ENCODE measurements around the gene CD82.

The CD82 gene

GRCh38 chr11:44518968-44519550 lies 46.4 kb upstream of the CD82 start:
- no peak for ATAC-seq
- TF ChIP-seq CREB5 (CRISPR knock-in tag; IDR thresholded peaks at IDR 0.05; ENCODE audit: low read depth) (no peak), ZNF70 (CRISPR knock-in tag; IDR thresholded peaks at IDR 0.05) (no peak)

- TF ChIP-seq POU6F1 (CRISPR knock-in tag; IDR thresholded peaks at IDR 0.05; ENCODE audit: borderline replicate concordance, low read depth) (no peak), TSHZ2 (CRISPR knock-in tag; IDR thresholded peaks at IDR 0.05) (no peak), TOX (CRISPR knock-in tag; IDR thresholded peaks at IDR 0.05; ENCODE audit: borderline replicate concordance) (no peak), PATZ1 (CRISPR knock-in tag; IDR thresholded peaks at IDR 0.05; ENCODE audit: borderline replicate concordance) (no peak), ZNF8 (CRISPR knock-in tag; IDR thresholded peaks at IDR 0.05) (no peak), TCF4 (CRISPR knock-in tag; IDR thresholded peaks at IDR 0.05; ENCODE audit: borderline replicate concordance) (no peak), PPARA (CRISPR knock-in tag; IDR thresholded peaks at IDR 0.05; ENCODE audit: borderline replicate concordance) (no peak), ZNF70 (CRISPR knock-in tag; IDR thresholded peaks at IDR 0.05) (no peak)
- no peak for ATAC-seq
Measured at GRCh38 chr11:44519989-44520737, 45.3 kb upstream of the CD82 start.

GRCh38 chr11:44521148-44521547 lies 44.3 kb upstream of the CD82 start:
- no peak for ATAC-seq
- no peak for TF ChIP-seq OSR1 (CRISPR knock-in tag; IDR thresholded peaks at IDR 0.05)

GRCh38 chr11:44522294-44522693 lies 43.2 kb upstream of the CD82 start:
- no peak for ATAC-seq
- no peak for TF ChIP-seq GLIS3 (CRISPR knock-in tag; IDR thresholded peaks at IDR 0.05)
- TF ChIP-seq CREB5 (CRISPR knock-in tag; IDR thresholded peaks at IDR 0.05; ENCODE audit: low read depth) = no peak
- TF ChIP-seq OSR1 (CRISPR knock-in tag; IDR thresholded peaks at IDR 0.05) = no peak
- TF ChIP-seq ZFP30 (CRISPR knock-in tag; IDR thresholded peaks at IDR 0.05) = no peak
- TF ChIP-seq TSHZ2 (CRISPR knock-in tag; IDR thresholded peaks at IDR 0.05) = no peak
- no peak for TF ChIP-seq SNAI2 (CRISPR knock-in tag; IDR thresholded peaks at IDR 0.05)
- no peak for TF ChIP-seq RARB (CRISPR knock-in tag; IDR thresholded peaks at IDR 0.05)
- TF ChIP-seq TCF4 (CRISPR knock-in tag; IDR thresholded peaks at IDR 0.05; ENCODE audit: borderline replicate concordance) = no peak
- no peak for TF ChIP-seq CSDC2 (CRISPR knock-in tag; IDR thresholded peaks at IDR 0.05)
- TF ChIP-seq ISL1 (CRISPR knock-in tag; IDR thresholded peaks at IDR 0.05) = no peak
- TF ChIP-seq ZFP3 (CRISPR knock-in tag; IDR thresholded peaks at IDR 0.05) = no peak
- TF ChIP-seq ESRRG (CRISPR knock-in tag; IDR thresholded peaks at IDR 0.05) = no peak
- TF ChIP-seq POU6F1 (CRISPR knock-in tag; IDR thresholded peaks at IDR 0.05; ENCODE audit: borderline replicate concordance, low read depth) = no peak
- no peak for TF ChIP-seq ZC3H10 (CRISPR knock-in tag; IDR thresholded peaks at IDR 0.05)
- no peak for TF ChIP-seq ZNF565 (CRISPR knock-in tag; conservative IDR thresholded peaks at IDR 0.05; ENCODE audit: low read depth)
- TF ChIP-seq PPARA (CRISPR knock-in tag; IDR thresholded peaks at IDR 0.05; ENCODE audit: borderline replicate concordance) = no peak
- no peak for TF ChIP-seq ZNF70 (CRISPR knock-in tag; IDR thresholded peaks at IDR 0.05)
- TF ChIP-seq ZNF8 (CRISPR knock-in tag; IDR thresholded peaks at IDR 0.05) = no peak

Measured in SK-N-SH treated with all-trans-retinoic acid at 6 μM for 48 hours (cell line).